ENCODE measurements around the gene NPAS1.

NPAS1 gene

DNA sequence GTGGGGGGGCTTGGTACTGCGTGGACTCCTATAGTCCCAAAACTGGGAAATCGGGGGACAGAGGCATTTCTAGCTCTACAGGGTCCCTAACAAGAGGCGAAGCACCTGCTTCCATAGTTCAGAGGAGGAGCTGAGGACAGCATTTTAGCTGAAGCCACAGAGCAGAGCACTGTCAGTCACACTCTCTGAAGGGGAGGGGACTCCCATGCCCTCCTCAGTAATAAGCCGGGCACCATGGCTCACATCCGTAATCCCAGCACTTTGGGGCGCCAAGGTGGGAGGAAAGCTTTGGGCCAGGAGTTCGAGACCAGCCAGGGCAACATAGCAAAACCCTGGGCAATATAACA, 3.8 kb downstream of the NPAS1 start:
- TF ChIP-seq CTCF (IDR thresholded peaks at IDR 0.05): no peak

DNA sequence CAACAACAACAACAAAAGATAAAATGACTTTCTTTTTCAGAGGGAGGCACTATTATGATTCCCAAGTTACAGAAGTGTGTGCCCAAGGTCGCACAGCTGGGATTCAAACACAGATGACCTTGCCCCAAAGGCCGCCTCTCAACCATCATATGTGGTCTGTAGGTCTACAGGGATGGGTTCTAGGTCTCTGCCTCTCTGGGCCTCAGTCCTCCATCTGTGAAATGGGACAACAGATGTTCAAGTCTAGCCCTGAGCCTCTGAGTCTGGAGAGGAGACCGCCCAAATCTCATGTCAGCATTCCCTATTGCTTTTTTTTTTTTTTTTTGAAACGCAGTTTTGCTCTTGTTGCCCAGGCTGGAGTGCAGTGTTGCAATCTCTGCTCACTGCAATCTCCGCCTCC, 4.9 kb downstream of the NPAS1 start:
- TF ChIP-seq CTCF (IDR thresholded peaks at IDR 0.05): no peak

DNA sequence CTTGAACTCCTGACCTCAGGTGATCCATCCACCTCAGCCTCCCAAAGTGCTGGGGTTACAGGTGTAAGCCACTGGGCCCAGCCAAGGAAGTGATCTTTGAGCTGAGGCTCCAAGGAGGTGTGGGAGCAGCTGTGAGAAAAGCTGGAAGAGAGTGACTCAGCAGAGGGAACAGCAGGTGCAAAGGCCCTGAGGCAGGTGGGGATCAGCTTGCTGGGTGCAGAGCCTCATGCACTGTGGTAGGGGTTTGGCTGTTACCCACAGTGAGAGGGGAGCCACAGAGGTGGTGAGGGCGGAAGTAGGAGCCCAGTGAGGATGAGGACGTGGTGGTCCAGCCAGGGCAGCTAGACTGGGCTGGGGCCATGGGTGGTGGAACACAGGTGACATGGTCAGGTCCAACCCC, 6.5 kb downstream of the NPAS1 start:
- TF ChIP-seq CTCF (IDR thresholded peaks at IDR 0.05): no peak

DNA sequence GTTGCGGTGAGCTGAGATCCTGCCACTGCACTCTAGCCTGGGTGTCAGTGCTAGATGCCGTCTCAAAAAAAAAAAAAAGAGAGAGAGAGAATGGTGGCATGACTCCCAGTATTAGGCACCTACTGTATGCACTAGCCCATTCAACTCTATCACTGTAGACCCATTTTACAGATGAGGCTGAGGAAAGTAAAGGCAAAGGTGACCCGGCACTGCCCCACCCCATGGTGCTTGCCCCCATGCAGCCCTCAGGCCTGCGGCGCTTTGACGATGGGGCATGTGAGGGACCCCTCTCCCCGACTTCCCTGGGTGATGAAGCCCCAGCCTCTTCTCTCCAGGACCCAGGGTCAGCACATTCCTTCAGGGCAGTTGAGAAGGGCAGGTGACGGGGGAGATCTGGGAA, 7.3 kb downstream of the NPAS1 start:
- TF ChIP-seq CTCF (IDR thresholded peaks at IDR 0.05): no peak

GRCh38 chr19:47027586-47028088, 8.0 kb downstream of the NPAS1 start:
- TF ChIP-seq CTCF (IDR thresholded peaks at IDR 0.05): no peak

GRCh38 chr19:47028195-47028601, 8.6 kb downstream of the NPAS1 start:
- TF ChIP-seq CTCF (IDR thresholded peaks at IDR 0.05): no peak

DNA sequence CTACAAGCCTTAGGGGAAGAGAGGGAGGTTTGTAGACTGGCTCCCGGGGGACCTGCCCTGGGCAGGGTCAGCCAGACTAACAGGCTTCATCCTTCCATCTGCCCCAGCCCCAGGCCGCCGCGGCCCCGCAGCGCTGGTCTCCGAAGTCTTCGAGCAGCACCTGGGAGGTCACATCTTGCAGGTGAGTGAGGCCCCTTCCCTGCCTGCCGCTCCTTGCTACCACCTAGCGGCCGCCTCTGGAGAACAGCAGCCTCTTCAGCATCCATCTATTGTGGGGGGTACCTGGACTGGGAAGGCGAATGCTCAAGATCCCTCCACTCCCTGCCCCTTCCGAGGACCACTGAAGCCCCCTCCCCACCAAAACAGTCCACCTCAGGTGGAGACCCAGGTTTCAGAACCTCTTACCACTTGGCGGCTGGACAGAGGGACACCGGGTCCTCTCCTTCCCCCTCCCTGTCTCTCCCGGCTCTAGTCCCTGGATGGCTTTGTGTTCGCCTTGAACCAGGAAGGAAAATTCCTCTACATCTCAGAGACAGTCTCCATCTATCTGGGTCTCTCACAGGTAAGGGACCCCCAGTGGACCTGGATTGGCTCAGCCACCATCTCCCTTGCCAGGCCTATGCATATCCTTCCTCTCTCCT, 12.7 kb downstream of the NPAS1 start:
- TF ChIP-seq CTCF (IDR thresholded peaks at IDR 0.05): peak; percentile 68

Data from LNCAP (cell line).